K562 (cell line): ENCODE data around the gene SPRY2. TPM values are rescaled to one million over a fixed set of nuclear protein-coding genes. Genes with fewer than 3 reads are reported as not detected.

ENCODE experiments used
- ATAC-seq: fragments of 200-7000 bp; cut with Tn5 transposase; 3 replicates; pipeline ENCODE4 v1.9.1; 2020; ENCODE audit warnings: moderate library complexity
- BruUV-seq: library from RNA; stranded (reverse); fragments of 400-500 nt; replicated peaks from 2 replicates; lab custom pipeline; 2021; lab: Mats Ljungman, UMichigan
- CTCF ChIA-PET: fragments of 300-600 bp; formaldehyde crosslinking; extraction: SDS; loops from one replicate; lab custom pipeline; 2021; ENCODE audit warnings: low intra/inter-chr PET ratio; lab: Yijun Ruan, JAX
- POLR2A ChIA-PET: fragments of 300-600, 350-650 bp; sonication (Branson Sonifier 250); formaldehyde crosslinking; extraction: SDS; loops from one replicate; lab custom pipeline; 2021; ENCODE audit warnings: antibody characterized with exemption, inconsistent platforms; lab: Yijun Ruan, JAX
- DNase-seq, 4 experiments: peaks; one replicate each; pipeline versions ENCODE4 v3.0.0 to v3.0.0-alpha.2; 2011 to 2018; ENCODE audit warnings: low spot score in 3 of 4, mixed read lengths in 3 of 4; ENCODE audit errors: extremely low read depth in 1 of 4
- FAIRE-seq: peaks from 2 replicates; lab custom pipeline; 2011; peaks lifted over from hg19 to GRCh38; lab: Jason Lieb, UNC
- H2AFZ ChIP-seq: 2 replicates; pipeline ENCODE4 v1.6.0; 2011; ENCODE audit warnings: low read depth, low read length, control low read depth, inconsistent platforms
- H3K27ac ChIP-seq: fragments of 200-600 bp; 3 replicates; pipeline ENCODE4 v1.8.0; 2011; ENCODE audit warnings: low read depth, mild to moderate bottlenecking, control low read depth, inconsistent platforms, low read length, moderate library complexity, mixed read lengths; ENCODE audit errors: extremely low read depth
- H3K27me3 ChIP-seq, 2 experiments: fragments of 300-600 bp in 1 of 2; 2 replicates in 1 of 2; 3 replicates in 1 of 2; pipeline versions ENCODE4 v1.6.0 to v1.8.0; 2011; ENCODE audit warnings: inconsistent platforms in 2 of 2, low read length in 2 of 2, mild to moderate bottlenecking in 1 of 2, mixed read lengths in 1 of 2, moderate library complexity in 1 of 2; ENCODE audit not compliant: control insufficient read depth in 2 of 2, insufficient read depth in 2 of 2
- H3K36me3 ChIP-seq: fragments of 300-600 bp; 3 replicates; pipeline ENCODE4 v1.8.0; 2011; ENCODE audit warnings: mild to moderate bottlenecking, low read length, inconsistent platforms; ENCODE audit not compliant: control insufficient read depth, insufficient read depth
- H3K4me1 ChIP-seq, 2 experiments: fragments of 200-600 bp in 1 of 2; replicated peaks in 1 of 2; 2 replicates in 1 of 2; 3 replicates in 1 of 2; pipeline versions ENCODE4 v1.5.1 to v1.8.0; 2011; ENCODE audit warnings: inconsistent platforms in 2 of 2, low read length in 2 of 2, mild to moderate bottlenecking in 1 of 2, mixed read lengths in 1 of 2, moderate library complexity in 1 of 2; ENCODE audit not compliant: control insufficient read depth in 2 of 2, insufficient read depth in 2 of 2
- H3K4me2 ChIP-seq: 2 replicates; pipeline ENCODE4 v1.6.1; 2011; ENCODE audit warnings: low read length, control low read depth, inconsistent platforms, mixed read lengths; ENCODE audit not compliant: insufficient read depth
- H3K4me3 ChIP-seq: fragments of 200-600 bp; sonication (generic), shearing (Covaris generic); 2 replicates; pipeline ENCODE4 v1.5.1; 2016; ENCODE audit warnings: control low read depth, inconsistent platforms
- H3K79me2 ChIP-seq: fragments of 200-600 bp; 3 replicates; pipeline ENCODE4 v1.8.0; 2011; ENCODE audit warnings: low read length, inconsistent platforms; ENCODE audit not compliant: control insufficient read depth, insufficient read depth
- H3K9ac ChIP-seq, 2 experiments: 2 replicates each; pipeline versions ENCODE4 v1.6.0 to v1.6.1; 2011; ENCODE audit warnings: low read depth in 2 of 2, low read length in 2 of 2, control low read depth in 1 of 2, inconsistent platforms in 1 of 2, mild to moderate bottlenecking in 1 of 2, mixed read lengths in 1 of 2; ENCODE audit not compliant: insufficient read depth in 1 of 2
- H3K9me1 ChIP-seq: one replicate; pipeline ENCODE4 v1.6.0; 2011; ENCODE audit warnings: inconsistent platforms, mild to moderate bottlenecking, low read length, moderate library complexity; ENCODE audit not compliant: control insufficient read depth, insufficient read depth
- H3K9me3 ChIP-seq: replicated peaks from 2 replicates; pipeline ENCODE4 v1.5.1; 2011; ENCODE audit warnings: low read depth, low read length, inconsistent platforms; ENCODE audit not compliant: control insufficient read depth, insufficient read depth
- H4K20me1 ChIP-seq: replicated peaks from 2 replicates; pipeline ENCODE4 v1.6.1; 2011; ENCODE audit warnings: low read length, inconsistent platforms, mixed read lengths; ENCODE audit not compliant: control insufficient read depth, insufficient read depth
- CC2D1A ChIP-seq: fragments of 450-650 bp; IDR thresholded peaks from 2 replicates; pipeline ENCODE4 v1.6.1; 2017; ENCODE audit warnings: mild to moderate bottlenecking
- THRB ChIP-seq: fragments of 450-650 bp; formaldehyde crosslinking; conservative IDR thresholded peaks from 2 replicates; pipeline ENCODE4 v1.4.0; 2022; ENCODE audit warnings: mild to moderate bottlenecking, missing genetic modification characterization
- WGBS: fragments of 100-300 bp; shearing (Covaris generic); methylation state at CpG from one replicate; pipeline ENCODE4 v1.1.6; 2016; ENCODE audit warnings: low coverage, mixed read lengths; ENCODE audit not compliant: insufficient coverage; ENCODE audit errors: missing lambda C conversion rate; 5-methylcytosine and 5-hydroxymethylcytosine counted together
- in situ Hi-C: fragments of 300-500 bp; cut with MboI; formaldehyde crosslinking; loops from 4 replicates; pipeline ENCODE4 v1.15.0; 2018; ENCODE audit warnings: inconsistent platforms, mixed read lengths
- intact Hi-C: fragments of 100-400 bp; cut with micrococcal nuclease; formaldehyde crosslinking; loops from 2 replicates; pipeline ENCODE4 v1.14.2; 2022
- polyA plus RNA-seq, 8 experiments: library from polyadenylated mRNA; depleted of rRNA in 4 of 8; stranded (reverse) in 5 of 8; unstranded in 3 of 8; fragments of >200 nt; fragmentation: Nextera tagmentation in 2 of 8; fragmentation: Illumina TruSeq in 1 of 8; extraction: Ambion mirVana in 2 of 8; extraction: Trizol in 1 of 8; gene quantifications; 2 replicates each; pipeline versions ENCODE4 v1.2.1 to v1.2.3, GENCODE V29; 2011 to 2014; ENCODE audit warnings: inconsistent platforms in 1 of 8, missing spikeins in 1 of 8
- small RNA-seq: library from RNA; depleted of rRNA; stranded (forward); fragments of <200 nt; gene quantifications from one replicate; pipeline ENCODE3, GENCODE V24; 2014
- total RNA-seq, 7 experiments: library from RNA; depleted of rRNA in 6 of 7; stranded (reverse); fragments of >200 nt in 6 of 7; fragmentation: Illumina TruSeq in 2 of 7; extraction: Trizol in 2 of 7; gene quantifications; 2 replicates each; pipeline versions ENCODE4 v1.2.1 to v1.2.3, GENCODE V29; 2011 to 2021; ENCODE audit warnings: low replicate concordance in 1 of 7

Gene SPRY2
- total and polyA plus RNA-seq, 9 of the 15 experiments (the other 6 are each of a cell fraction or from before 2014, with no cell fraction given), result 1.8 to 7.8 (median 3.4) TPM

GRCh38 chr13:80290591-80290990, 50.3 kb downstream of the SPRY2 start:
- CTCF ChIA-PET, result no interaction called here
- POLR2A ChIA-PET, result no interaction called here

More at GRCh38 chr13:80290591-80290990, 50.3 kb downstream of the SPRY2 start:
- Histone ChIP-seq H3K4me3 (no peak overlapping the region), H3K27me3 (no peaks in the 10 kb centered on the region), H4K20me1 (no peaks in the 10 kb centered on the region), H3K9ac (no peak overlapping the region), H3K4me1 (no peaks in the 10 kb centered on the region; a peak in 1 of 5 replicates), H3K9me1 (no peaks in the 10 kb centered on the region), H3K79me2 (no peaks in the 10 kb centered on the region), H3K27ac (no peak overlapping the region), H2AFZ (no peak overlapping the region), H3K9me3 (no peaks in the 10 kb centered on the region), H3K4me2 (no peak overlapping the region), H3K36me3 (no peaks in the 10 kb centered on the region)
- intact Hi-C loops, result no loop called here
- ATAC-seq, result no peak
- no peak for DNase-seq
- WGBS, result 0% methylated on average over 1 of the region's 1 CpG
- in situ Hi-C loops, result no loop called here
- FAIRE-seq, result no peak
- no TSS peak for BruUV-seq
- TF ChIP-seq THRB (CRISPR knock-in tag) (no peak), CC2D1A (no peak)

Small RNA genes lying within 50 kb of the gene (small RNA-seq; reads per million reads assigned to genes)
- gene RNU6-61P, result not detected
